ENCODE measurements around the gene NUTM2B. TPM values are rescaled to one million over a fixed set of nuclear protein-coding genes. Genes with fewer than 3 reads are reported as not detected.
"Not testable (repeated sequence)": the region's sequence is repeated elsewhere in the genome, so short reads cannot be mapped to it uniquely, and the experiment has no call there.

Gene NUTM2B
- total RNA-seq, 2 donors from 2014 or later = 1.3 to 1.7 TPM

- H3K27ac Mint-ChIP-seq; H3K4me3 Mint-ChIP-seq; DNase-seq; H3K4me1 Mint-ChIP-seq; H3K9me3 ChIP-seq (ENCODE audit: control insufficient read depth, low read length, poor library complexity, severe bottlenecking); ATAC-seq; H3K36me3 Mint-ChIP-seq (ENCODE audit: low read depth); H3K27me3 Mint-ChIP-seq: not testable (repeated sequence)
Measured at GRCh38 chr10:79696596-79696995, 6.4 kb upstream of the NUTM2B start.

- not testable (repeated sequence) for H3K27ac Mint-ChIP-seq; H3K36me3 Mint-ChIP-seq (ENCODE audit: low read depth); H3K9me3 ChIP-seq (ENCODE audit: control insufficient read depth, low read length, poor library complexity, severe bottlenecking); H3K4me3 Mint-ChIP-seq; H3K27me3 Mint-ChIP-seq; H3K4me1 Mint-ChIP-seq; DNase-seq
- peak; percentile 36 for ATAC-seq
Measured at GRCh38 chr10:79697141-79697540, 5.9 kb upstream of the NUTM2B start.

DNA sequence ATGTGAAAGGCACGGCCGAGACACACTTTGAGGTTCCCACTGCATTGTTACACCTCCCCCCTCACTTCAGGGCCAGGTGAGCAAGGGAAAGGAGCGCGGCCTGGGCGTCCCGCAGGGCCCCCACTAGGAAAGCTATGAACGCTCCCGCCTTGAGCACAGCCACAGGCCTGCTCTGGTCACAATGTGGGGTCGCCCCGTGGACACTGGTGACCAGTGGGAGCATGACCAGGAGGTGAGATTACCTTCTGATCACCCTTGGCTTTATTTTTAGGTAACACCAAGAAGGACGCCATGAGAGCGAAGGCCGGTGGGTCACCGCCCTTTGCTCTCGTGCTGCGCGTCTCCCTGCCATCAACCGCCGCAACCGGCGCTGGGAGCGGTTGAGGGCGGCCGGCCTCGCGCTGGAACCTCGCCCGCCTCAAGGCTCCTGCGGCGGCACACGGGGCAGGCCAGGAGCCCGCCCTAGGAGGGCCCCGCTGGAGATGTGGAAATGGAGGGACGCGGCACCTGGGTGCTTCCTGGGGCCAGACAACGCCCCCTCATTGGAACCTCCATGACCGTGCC is 2.6 kb upstream of the NUTM2B start:
- H3K36me3 Mint-ChIP-seq (ENCODE audit: low read depth); H3K4me3 Mint-ChIP-seq; H3K4me1 Mint-ChIP-seq; H3K27ac Mint-ChIP-seq; H3K27me3 Mint-ChIP-seq; ATAC-seq; H3K9me3 ChIP-seq (ENCODE audit: control insufficient read depth, low read length, poor library complexity, severe bottlenecking); DNase-seq: not testable (repeated sequence)

DNA sequence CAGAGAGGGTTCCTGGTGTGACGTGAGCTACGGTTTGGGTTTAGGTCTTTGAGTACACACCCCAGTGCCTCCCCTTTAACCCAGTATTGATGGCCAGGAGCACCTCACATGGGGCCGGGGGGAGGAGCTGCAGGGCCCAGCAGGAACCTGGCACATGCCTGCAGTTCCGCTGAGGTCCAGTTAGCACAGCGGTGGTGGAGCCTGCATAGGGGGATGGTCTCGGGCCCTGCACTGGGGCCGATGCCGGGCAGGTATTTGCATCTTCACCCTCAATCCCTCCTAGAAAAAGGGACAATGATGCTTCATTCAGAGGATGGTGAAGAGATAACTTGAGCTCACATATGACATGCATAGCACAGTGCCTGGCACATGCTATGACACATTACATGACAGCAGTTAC is 4.0 kb downstream of the NUTM2B start:
- not testable (repeated sequence) for ATAC-seq; H3K4me1 Mint-ChIP-seq; H3K4me3 Mint-ChIP-seq; H3K36me3 Mint-ChIP-seq (ENCODE audit: low read depth); DNase-seq; H3K27ac Mint-ChIP-seq; H3K27me3 Mint-ChIP-seq; H3K9me3 ChIP-seq (ENCODE audit: control insufficient read depth, low read length, poor library complexity, severe bottlenecking)

DNA sequence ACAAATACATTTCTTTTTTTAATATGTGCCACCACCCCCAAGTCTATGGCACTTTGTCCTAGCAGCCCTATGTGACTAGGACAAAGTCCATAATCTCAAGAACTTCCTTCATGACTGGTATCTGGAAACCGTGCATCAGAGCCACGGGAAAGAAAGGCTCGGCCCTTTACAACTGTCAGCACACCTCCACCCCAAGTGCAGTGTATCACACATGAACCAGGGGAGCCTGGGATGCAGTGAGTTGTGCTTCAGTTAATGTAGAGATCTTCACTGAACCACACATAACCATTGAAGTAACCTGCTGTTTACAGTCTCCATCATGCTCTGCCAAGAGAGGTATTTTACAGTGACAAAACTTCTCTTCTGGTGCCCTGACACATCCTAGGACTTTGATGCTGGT is 11.9 kb downstream of the NUTM2B start:
- not testable (repeated sequence) for H3K27me3 Mint-ChIP-seq; DNase-seq; H3K27ac Mint-ChIP-seq; H3K4me3 Mint-ChIP-seq; H3K9me3 ChIP-seq (ENCODE audit: control insufficient read depth, low read length, poor library complexity, severe bottlenecking); H3K4me1 Mint-ChIP-seq; ATAC-seq; H3K36me3 Mint-ChIP-seq (ENCODE audit: low read depth)

DNA sequence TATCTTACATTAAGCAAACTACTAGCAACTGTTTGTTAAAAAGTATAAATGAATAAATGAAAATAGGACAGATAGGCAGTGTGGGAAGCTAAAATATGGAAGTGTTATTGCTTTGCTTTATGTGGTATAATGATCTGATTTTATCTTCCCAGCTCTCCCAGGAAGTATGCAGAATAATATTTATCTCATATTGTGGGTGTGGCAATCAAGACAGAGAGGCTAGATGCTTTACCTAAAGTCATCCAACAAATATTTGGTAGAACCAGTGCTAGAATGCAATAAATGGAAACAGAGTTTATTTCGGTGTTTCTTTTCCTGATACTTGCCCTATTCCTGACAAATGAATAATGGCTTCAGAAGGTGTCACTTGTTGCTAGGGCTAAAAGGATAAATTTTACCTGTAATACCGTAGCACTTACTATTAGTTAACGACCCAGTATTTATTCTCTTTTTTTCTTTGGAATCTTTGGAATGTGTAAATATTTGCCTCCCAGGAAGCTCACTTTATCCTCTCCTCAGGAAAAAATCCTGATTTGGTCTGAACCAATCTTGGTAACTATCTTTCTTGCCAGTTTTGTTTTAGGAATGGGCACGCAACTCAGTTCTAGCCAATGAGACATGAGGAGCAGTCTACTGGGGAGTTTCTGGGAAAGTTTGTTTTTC is 14.0 kb downstream of the NUTM2B start:
- H3K36me3 Mint-ChIP-seq (ENCODE audit: low read depth); H3K27ac Mint-ChIP-seq: not testable (repeated sequence)

GRCh38 chr10:79720000-79720399 is 17.0 kb downstream of the NUTM2B start:
- not testable (repeated sequence) for H3K27me3 Mint-ChIP-seq; H3K27ac Mint-ChIP-seq; H3K4me1 Mint-ChIP-seq; H3K36me3 Mint-ChIP-seq (ENCODE audit: low read depth); H3K4me3 Mint-ChIP-seq; DNase-seq; ATAC-seq; H3K9me3 ChIP-seq (ENCODE audit: control insufficient read depth, low read length, poor library complexity, severe bottlenecking)

More for the DNA sequence above, 14.0 kb downstream of the NUTM2B start:
- not testable (repeated sequence) for H3K4me3 Mint-ChIP-seq; H3K27me3 Mint-ChIP-seq; H3K4me1 Mint-ChIP-seq; DNase-seq; ATAC-seq; H3K9me3 ChIP-seq (ENCODE audit: control insufficient read depth, low read length, poor library complexity, severe bottlenecking)

- not testable (repeated sequence) for H3K27ac Mint-ChIP-seq; H3K4me1 Mint-ChIP-seq; DNase-seq; H3K27me3 Mint-ChIP-seq; ATAC-seq; H3K36me3 Mint-ChIP-seq (ENCODE audit: low read depth); H3K4me3 Mint-ChIP-seq; H3K9me3 ChIP-seq (ENCODE audit: control insufficient read depth, low read length, poor library complexity, severe bottlenecking)
Measured at GRCh38 chr10:79726620-79727019, 23.6 kb downstream of the NUTM2B start.

DNA sequence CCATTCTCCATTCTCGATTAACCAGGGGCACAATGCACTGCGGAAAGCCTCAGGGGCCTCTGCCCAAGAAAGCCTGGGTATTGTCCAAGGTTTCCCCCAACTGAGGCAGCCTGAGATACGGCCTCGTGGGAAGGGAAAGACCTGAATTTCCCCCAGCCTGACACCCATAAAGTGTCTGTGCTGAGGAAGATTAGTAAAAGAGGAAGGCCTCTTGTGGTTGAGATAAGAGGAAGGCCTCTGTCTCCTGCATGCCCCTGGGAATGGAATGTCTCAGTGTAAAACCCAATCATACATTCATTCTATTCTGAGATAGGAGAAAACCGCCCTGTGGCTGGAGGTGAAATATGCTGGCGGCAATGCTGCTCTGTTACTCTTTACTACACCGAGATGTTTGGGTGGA is 41.8 kb downstream of the NUTM2B start:
- H3K9me3 ChIP-seq (ENCODE audit: control insufficient read depth, low read length, poor library complexity, severe bottlenecking); ATAC-seq; H3K36me3 Mint-ChIP-seq (ENCODE audit: low read depth); H3K27me3 Mint-ChIP-seq; H3K27ac Mint-ChIP-seq; DNase-seq; H3K4me3 Mint-ChIP-seq; H3K4me1 Mint-ChIP-seq: not testable (repeated sequence)

DNA sequence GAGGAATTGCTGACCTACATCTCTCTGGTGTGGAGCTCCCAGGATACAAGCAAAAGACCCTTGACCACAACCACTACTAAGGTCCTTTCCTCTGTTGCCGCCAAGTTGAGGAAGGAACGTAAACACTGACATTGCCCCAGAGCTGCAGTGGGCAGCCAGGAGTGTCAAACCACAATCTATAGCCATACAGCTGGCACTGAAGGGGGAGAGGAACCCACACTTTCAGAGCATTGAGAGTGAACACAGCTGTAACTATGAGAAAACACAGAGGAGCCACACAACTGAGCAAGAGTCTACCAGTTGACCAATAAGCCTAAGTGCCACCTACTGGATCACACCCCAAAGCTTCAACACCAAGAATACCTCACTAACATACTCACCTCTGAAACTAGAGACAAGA is 45.5 kb downstream of the NUTM2B start:
- H3K9me3 ChIP-seq (ENCODE audit: control insufficient read depth, low read length, poor library complexity, severe bottlenecking); H3K4me3 Mint-ChIP-seq; H3K27ac Mint-ChIP-seq; ATAC-seq; H3K36me3 Mint-ChIP-seq (ENCODE audit: low read depth); H3K4me1 Mint-ChIP-seq; DNase-seq; H3K27me3 Mint-ChIP-seq: not testable (repeated sequence)

DNA sequence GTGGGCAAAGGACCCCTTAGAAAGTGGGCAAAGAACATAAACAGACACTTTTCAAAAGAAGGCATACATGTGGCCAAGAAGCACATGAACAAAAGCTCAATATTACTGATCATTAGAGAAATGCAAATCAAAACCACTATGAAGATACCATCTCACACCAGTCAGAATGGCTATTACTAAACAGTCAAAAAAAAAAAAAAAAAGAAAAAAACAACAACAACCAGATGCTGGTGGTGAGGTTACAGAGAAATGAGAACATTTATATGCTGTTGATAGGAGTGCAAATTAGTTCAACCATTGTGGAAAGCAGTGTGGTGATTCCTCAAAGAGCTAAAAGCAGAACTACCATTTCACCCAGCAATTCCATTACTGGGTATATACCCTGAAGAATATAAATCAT is 50.6 kb downstream of the NUTM2B start:
- not testable (repeated sequence) for H3K27me3 Mint-ChIP-seq; H3K4me3 Mint-ChIP-seq; DNase-seq; ATAC-seq; H3K36me3 Mint-ChIP-seq (ENCODE audit: low read depth); H3K9me3 ChIP-seq (ENCODE audit: control insufficient read depth, low read length, poor library complexity, severe bottlenecking); H3K4me1 Mint-ChIP-seq
- peak overlapping the region; percentile 9 for H3K27ac Mint-ChIP-seq

DNA sequence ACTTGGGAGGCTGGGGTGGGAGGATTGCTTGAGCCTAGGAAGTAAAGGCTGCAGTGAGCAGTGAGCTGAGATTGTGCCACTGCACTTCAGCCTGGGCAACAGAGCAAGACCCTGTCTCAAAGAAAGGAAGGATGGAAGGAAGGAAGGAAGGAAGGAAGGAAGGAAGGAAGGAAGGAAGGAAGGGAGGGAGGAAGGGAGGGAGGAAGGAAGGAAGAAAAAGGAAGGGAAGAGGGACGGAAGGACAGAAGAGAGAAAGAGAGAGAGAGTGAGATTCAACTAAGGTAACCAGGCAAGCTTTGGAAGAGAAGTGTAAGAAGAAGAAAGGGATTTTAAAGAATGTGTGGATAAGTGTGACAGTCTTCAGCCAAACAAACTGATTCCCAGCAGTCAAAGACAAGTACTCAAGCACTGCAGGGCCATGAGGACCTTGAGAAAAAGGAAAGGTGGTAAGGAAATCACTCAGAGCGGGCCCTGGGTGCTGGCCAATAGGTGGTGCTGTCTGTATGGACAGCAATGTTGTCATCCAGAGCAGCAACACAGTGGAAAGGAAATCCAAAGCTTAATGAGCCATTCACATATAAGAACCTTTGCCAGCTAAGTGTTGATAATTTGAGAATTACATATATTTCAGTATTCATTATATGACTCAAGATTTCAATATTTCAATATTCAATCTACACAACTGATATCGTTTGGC is 55.4 kb downstream of the NUTM2B start:
- ATAC-seq; H3K27me3 Mint-ChIP-seq; H3K27ac Mint-ChIP-seq; H3K4me3 Mint-ChIP-seq; H3K4me1 Mint-ChIP-seq; H3K9me3 ChIP-seq (ENCODE audit: control insufficient read depth, low read length, poor library complexity, severe bottlenecking); DNase-seq; H3K36me3 Mint-ChIP-seq (ENCODE audit: low read depth): not testable (repeated sequence)

Measured in T-helper 17 cell (primary cell).